Thymus (tissue), 11 donors: ENCODE data around the gene ERBB4. TPM values are rescaled to one million over a fixed set of nuclear protein-coding genes. Genes with fewer than 3 reads are reported as not detected.
"Not testable (repeated sequence)": the region's sequence is repeated elsewhere in the genome, so short reads cannot be mapped to it uniquely, and the experiment has no call there.

Experiments
- DNase-seq, 9 donors: peaks; one replicate each; pipeline ENCODE4 v3.0.0-alpha.2; 2013; ENCODE audit warnings: low spot score in 9 of 9, low read depth in 6 of 9, missing footprints in 1 of 9
- H3K27ac ChIP-seq, 2 donors: one replicate each; pipeline ENCODE4 v1.5.1; 2013; ENCODE audit warnings: control low read depth in 1 of 2, low read depth in 1 of 2, low read length in 1 of 2, mild to moderate bottlenecking in 1 of 2, moderate library complexity in 1 of 2
- H3K27me3 ChIP-seq, 2 donors: one replicate each; pipeline ENCODE4 v1.5.1; 2013; ENCODE audit warnings: low read length in 1 of 2; ENCODE audit not compliant: control insufficient read depth in 2 of 2, insufficient read depth in 1 of 2
- H3K36me3 ChIP-seq, 2 donors: one replicate each; pipeline ENCODE4 v1.5.1; 2013; ENCODE audit warnings: low read length in 1 of 2, mild to moderate bottlenecking in 1 of 2, moderate library complexity in 1 of 2; ENCODE audit not compliant: control insufficient read depth in 2 of 2, insufficient read depth in 2 of 2
- H3K4me1 ChIP-seq, 2 donors: one replicate each; pipeline ENCODE4 v1.5.1; 2013; ENCODE audit warnings: low read length in 2 of 2; ENCODE audit not compliant: control insufficient read depth in 2 of 2, insufficient read depth in 2 of 2
- H3K4me3 ChIP-seq, 2 donors: one replicate each; pipeline ENCODE4 v1.5.1; 2013; ENCODE audit warnings: low read length in 2 of 2, control low read depth in 1 of 2, mild to moderate bottlenecking in 1 of 2
- H3K9me3 ChIP-seq, 2 donors: one replicate each; pipeline ENCODE4 v1.5.1; 2013; ENCODE audit warnings: low read length in 1 of 2, mild to moderate bottlenecking in 1 of 2; ENCODE audit not compliant: control insufficient read depth in 2 of 2, insufficient read depth in 1 of 2
- WGBS: extraction: QIAGEN DNeasy Blood & Tissue Kit; methylation state at CpG from one replicate; pipeline ENCODE4 v1.1.7; 2013; 5-methylcytosine and 5-hydroxymethylcytosine counted together
- polyA plus RNA-seq: library from polyadenylated mRNA; stranded (reverse); fragments of 200-250 nt; gene quantifications from one replicate; pipeline ENCODE4 v1.2.3, GENCODE V29; 2013
- total RNA-seq: library from RNA; stranded (reverse); fragments of 120-200 nt; gene quantifications from one replicate; pipeline ENCODE4 v1.2.4, GENCODE V29; 2013
- donor health status: healthy.

ERBB4 gene
- total and polyA plus RNA-seq, 2 donors: 0.16 to 0.19 TPM

DNA sequence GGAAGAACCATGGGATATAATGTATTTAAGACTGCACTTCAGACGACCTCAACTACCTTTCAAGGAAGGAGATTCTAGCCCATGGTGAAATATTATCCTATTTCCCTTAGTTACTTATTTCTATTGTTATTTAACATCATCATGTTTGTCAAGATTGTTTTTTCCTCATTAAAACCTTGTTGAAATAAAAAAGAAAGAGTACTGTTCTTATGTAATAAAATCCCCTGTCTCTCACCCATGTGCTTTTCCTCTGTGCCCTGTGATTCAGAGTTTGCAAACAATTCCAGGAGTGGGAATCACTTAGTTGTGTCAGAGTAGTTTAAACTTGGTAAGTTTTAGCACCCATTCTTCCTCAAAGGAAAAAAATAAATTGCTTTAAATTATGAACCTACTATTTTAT, 43.6 kb downstream of the ERBB4 start:
- Histone ChIP-seq H3K27me3 (no peaks in the 10 kb centered on the region), H3K4me3 (no peak overlapping the region), H3K36me3 (no peaks in the 10 kb centered on the region), H3K4me1 (no peaks in the 10 kb centered on the region), H3K9me3 (no peaks in the 10 kb centered on the region), H3K27ac (no peak overlapping the region)
- no peak for DNase-seq
- WGBS: 81% methylated on average over 1 of the region's 1 CpG

DNA sequence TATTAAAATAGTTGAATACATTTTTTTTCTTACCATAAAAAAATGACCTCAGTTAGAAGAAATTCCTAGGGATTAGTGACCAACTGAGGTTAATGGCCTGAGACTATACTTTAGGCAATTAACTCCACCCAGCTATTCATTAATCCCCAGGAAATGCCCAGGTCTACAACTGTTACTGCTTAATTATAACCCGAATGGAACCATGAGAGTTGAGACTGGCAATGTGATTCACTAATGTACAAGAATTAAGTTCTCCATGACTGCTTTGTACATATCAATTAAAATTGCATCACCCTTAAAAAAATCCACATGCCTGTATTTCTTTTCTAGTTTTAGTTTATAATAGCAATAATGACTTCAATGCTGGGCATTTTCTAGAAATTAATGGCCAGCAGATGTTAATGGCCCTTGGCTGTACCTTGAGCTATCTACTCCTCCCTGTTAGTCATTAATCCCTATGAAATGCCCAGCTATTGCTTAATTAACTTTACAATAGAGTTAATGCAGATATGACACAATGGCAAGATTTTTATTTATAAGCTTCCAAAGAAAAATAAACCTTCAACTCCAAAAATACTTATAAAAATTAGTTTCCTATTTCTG, 44.1 kb downstream of the ERBB4 start:
- DNase-seq: no peak
- WGBS: 92% methylated on average over 1 of the region's 1 CpG
- Histone ChIP-seq H3K4me1 (no peaks in the 10 kb centered on the region), H3K4me3 (no peak overlapping the region), H3K27ac (no peak overlapping the region), H3K9me3 (no peaks in the 10 kb centered on the region), H3K36me3 (no peaks in the 10 kb centered on the region), H3K27me3 (no peaks in the 10 kb centered on the region)

GRCh38 chr2:212489719-212490346, 48.8 kb downstream of the ERBB4 start:
- no peak for DNase-seq
- no peaks in the 10 kb centered on the region for H3K27me3 ChIP-seq
- H3K4me3 ChIP-seq: no peak overlapping the region
- H3K36me3 ChIP-seq: no peaks in the 10 kb centered on the region
- no peaks in the 10 kb centered on the region for H3K9me3 ChIP-seq
- H3K27ac ChIP-seq: no peak overlapping the region
- no peaks in the 10 kb centered on the region for H3K4me1 ChIP-seq
- 73% methylated on average over 3 of the region's 3 CpGs for WGBS

- Histone ChIP-seq H3K4me3 (no peak overlapping the region), H3K27ac (no peak overlapping the region), H3K9me3 (no peaks in the 10 kb centered on the region), H3K36me3 (no peaks in the 10 kb centered on the region), H3K27me3 (no peaks in the 10 kb centered on the region), H3K4me1 (no peaks in the 10 kb centered on the region)
- WGBS: 95% methylated on average over 2 of the region's 2 CpGs
- no peak for DNase-seq
These were observed 50.0 kb downstream of the ERBB4 start for GRCh38 chr2:212488611-212489010.

- H3K4me1 ChIP-seq: no peaks in the 10 kb centered on the region
- H3K27me3 ChIP-seq: no peaks in the 10 kb centered on the region
- no peak for DNase-seq
- H3K27ac ChIP-seq: no peak overlapping the region
- no peak overlapping the region for H3K4me3 ChIP-seq
- no peaks in the 10 kb centered on the region for H3K9me3 ChIP-seq
- 89% methylated on average over 4 of the region's 4 CpGs for WGBS
- H3K36me3 ChIP-seq: no peaks in the 10 kb centered on the region
These were observed 54.0 kb downstream of the ERBB4 start for GRCh38 chr2:212484563-212485080.

DNA sequence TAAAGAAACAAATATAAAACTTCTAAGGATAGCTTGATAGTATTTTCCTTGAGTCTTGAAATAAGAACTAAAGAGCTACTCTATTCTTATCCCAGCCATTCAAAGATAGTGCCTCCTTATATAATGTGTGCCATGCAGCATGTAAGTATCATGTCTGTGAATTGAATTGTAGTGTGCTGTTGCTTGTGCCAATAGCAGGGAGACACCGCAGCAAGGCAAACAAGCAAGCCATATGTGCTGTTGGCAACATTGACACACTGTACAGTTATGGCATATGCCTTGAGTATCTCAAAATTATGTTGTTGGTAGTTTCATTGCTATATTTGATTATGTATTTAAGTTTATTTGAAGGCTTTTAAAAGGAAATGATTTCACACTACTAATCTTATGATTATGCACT, 58.2 kb downstream of the ERBB4 start:
- no peak overlapping the region for H3K27ac ChIP-seq
- no peaks in the 10 kb centered on the region for H3K27me3 ChIP-seq
- no peak for DNase-seq
- H3K36me3 ChIP-seq: no peaks in the 10 kb centered on the region
- H3K4me3 ChIP-seq: no peak overlapping the region
- 93% methylated on average over 1 of the region's 1 CpG for whole genome bisulfite sequencing
- H3K4me1 ChIP-seq: no peaks in the 10 kb centered on the region
- H3K9me3 ChIP-seq: no peaks in the 10 kb centered on the region

GRCh38 chr2:212477571-212477970, 61.0 kb downstream of the ERBB4 start:
- DNase-seq: no peak

GRCh38 chr2:212473211-212473610, 65.4 kb downstream of the ERBB4 start:
- Histone ChIP-seq H3K9me3 (no peaks in the 10 kb centered on the region), H3K4me1 (no peaks in the 10 kb centered on the region), H3K27ac (no peak overlapping the region), H3K27me3 (no peaks in the 10 kb centered on the region), H3K36me3 (no peaks in the 10 kb centered on the region), H3K4me3 (no peak overlapping the region)
- 88% methylated on average over 1 of the region's 1 CpG for WGBS
- DNase-seq: no peak

More at GRCh38 chr2:212477571-212477970, 61.0 kb downstream of the ERBB4 start:
- Histone ChIP-seq H3K4me3 (no peak overlapping the region), H3K27me3 (no peaks in the 10 kb centered on the region), H3K27ac (no peak overlapping the region), H3K36me3 (no peaks in the 10 kb centered on the region), H3K4me1 (no peaks in the 10 kb centered on the region), H3K9me3 (no peaks in the 10 kb centered on the region)
- 80% methylated on average over 2 of the region's 2 CpGs for WGBS

GRCh38 chr2:212467551-212467950, 71.1 kb downstream of the ERBB4 start:
- not testable (repeated sequence) for H3K27me3 ChIP-seq, H3K27ac ChIP-seq, H3K4me1 ChIP-seq, H3K4me3 ChIP-seq, H3K9me3 ChIP-seq, H3K36me3 ChIP-seq, DNase-seq
- WGBS: 76% methylated on average over 2 of the region's 2 CpGs
